Measurements from ENCODE around the gene KRTAP10-1. TPM values are rescaled to one million over a fixed set of nuclear protein-coding genes. Genes with fewer than 3 reads are reported as not detected.

KRTAP10-1 gene
- total and polyA plus RNA-seq, 7 donors = not detected

- no peak for DNase-seq
- no peak overlapping the region for H3K27ac ChIP-seq
- 68 to 81% methylated on average over 21 of the region's 21 CpGs for WGBS, 2 donors
- H3K9me3 ChIP-seq = no peaks in the 10 kb centered on the region
- peaks cover 3 to 27% (median 15%) of the 10 kb centered on the region in 3 donors for H3K27me3 ChIP-seq
- intact Hi-C loops (cut with DNase I) = no loop called here
- TF ChIP-seq EP300 (IDR thresholded peaks at IDR 0.05) = no peak
- TF ChIP-seq POLR2AphosphoS5 (IDR thresholded peaks at IDR 0.05) = no peak
- TF ChIP-seq POLR2A (IDR thresholded peaks at IDR 0.05) = no peak
- H3K4me3 ChIP-seq = no peak overlapping the region
- H3K4me1 ChIP-seq = peaks cover 0 to 9% (median 3%) of the 10 kb centered on the region in 4 donors
- no peaks in the 10 kb centered on the region for H3K36me3 ChIP-seq
These were observed 27.3 kb downstream of the KRTAP10-1 start for GRCh38 chr21:44512496-44513388.

GRCh38 chr21:44511938-44512275 is 28.1 kb downstream of the KRTAP10-1 start:
- WGBS, 2 donors = 80 to 86% methylated on average over 8 of the region's 8 CpGs
- H3K27me3 ChIP-seq = peaks cover 3 to 32% (median 15%) of the 10 kb centered on the region in 3 donors
- no peak for DNase-seq

GRCh38 chr21:44511219-44511937 is 28.6 kb downstream of the KRTAP10-1 start:
- H3K4me3 ChIP-seq = no peak overlapping the region
- peaks cover 0 to 9% (median 3%) of the 10 kb centered on the region in 4 donors for H3K4me1 ChIP-seq
- intact Hi-C loops (cut with DNase I) = no loop called here
- no peak for DNase-seq
- H3K9me3 ChIP-seq = no peaks in the 10 kb centered on the region
- no peaks in the 10 kb centered on the region for H3K36me3 ChIP-seq
- TF ChIP-seq CTCF (IDR thresholded peaks at IDR 0.05) (no peak), POLR2AphosphoS5 (IDR thresholded peaks at IDR 0.05) (no peak), EP300 (IDR thresholded peaks at IDR 0.05) (no peak), POLR2A (IDR thresholded peaks at IDR 0.05) (no peak)
- H3K27me3 ChIP-seq = peaks cover 3 to 36% (median 15%) of the 10 kb centered on the region in 3 donors
- no peak overlapping the region for H3K27ac ChIP-seq
- WGBS, 2 donors = 86 to 91% methylated on average over 11 of the region's 11 CpGs

More at GRCh38 chr21:44511938-44512275, 28.1 kb downstream of the KRTAP10-1 start:
- Histone ChIP-seq H3K4me3 (no peak overlapping the region), H3K36me3 (no peaks in the 10 kb centered on the region), H3K4me1 (peaks cover 0 to 9% (median 3%) of the 10 kb centered on the region in 4 donors), H3K27ac (no peak overlapping the region), H3K9me3 (no peaks in the 10 kb centered on the region)
- TF ChIP-seq POLR2AphosphoS5 (IDR thresholded peaks at IDR 0.05) (no peak), EP300 (IDR thresholded peaks at IDR 0.05) (no peak), CTCF (IDR thresholded peaks at IDR 0.05) (no peak), POLR2A (IDR thresholded peaks at IDR 0.05) (no peak)
- intact Hi-C loops (cut with DNase I) = no loop called here

- peaks cover 0 to 9% (median 3%) of the 10 kb centered on the region in 4 donors for H3K4me1 ChIP-seq
- H3K4me3 ChIP-seq = no peak overlapping the region
- H3K27ac ChIP-seq = no peak overlapping the region
- no peaks in the 10 kb centered on the region for H3K9me3 ChIP-seq
- no peaks in the 10 kb centered on the region for H3K36me3 ChIP-seq
- no peak for DNase-seq
- TF ChIP-seq POLR2AphosphoS5 (IDR thresholded peaks at IDR 0.05) (no peak), CTCF (IDR thresholded peaks at IDR 0.05) (peak; percentile 24 to 71 (median 55)), EP300 (IDR thresholded peaks at IDR 0.05) (no peak)
- peaks cover 3 to 42% (median 15%) of the 10 kb centered on the region in 3 donors for H3K27me3 ChIP-seq
- intact Hi-C loops (cut with DNase I) = loop anchor here (1.0 kb wide), 1 partner anchor 283 kb away; no protein-coding TSS in a partner anchor
- 4 to 10% methylated on average over 36 of the region's 36 CpGs for WGBS, 2 donors
These were observed 29.3 kb downstream of the KRTAP10-1 start for GRCh38 chr21:44510508-44511218.
